Medulla oblongata (tissue), 1 donor: ENCODE results near the gene RIC8A.
"Not testable (repeated sequence)": the region's sequence is repeated elsewhere in the genome, so short reads cannot be mapped to it uniquely, and the experiment has no call there.

Experiments used
- DNase-seq: peaks from one replicate; pipeline ENCODE4 v3.0.0-alpha.2; 2015; ENCODE audit errors: extremely low spot score

Gene RIC8A

DNA sequence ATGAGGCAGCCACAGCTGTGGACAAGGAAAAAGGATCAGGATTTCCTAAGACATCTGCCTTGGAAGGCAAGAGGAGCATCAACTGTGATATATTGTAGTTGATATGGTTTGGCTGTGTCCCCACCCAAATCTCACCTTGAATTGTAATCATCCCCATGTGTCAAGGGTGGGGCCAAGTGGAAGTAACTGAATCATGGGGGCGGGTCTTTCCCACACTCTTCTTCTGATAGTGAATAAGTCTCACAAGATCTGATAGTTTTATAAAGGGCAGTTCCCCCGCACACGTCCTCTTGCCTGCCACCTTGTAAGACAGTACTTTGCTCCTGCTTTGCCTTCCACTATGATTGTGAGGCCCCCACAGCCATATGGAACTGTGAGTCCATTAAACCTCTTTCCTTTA, 10.2 kb downstream of the RIC8A start:
- DNase-seq = no peak

DNA sequence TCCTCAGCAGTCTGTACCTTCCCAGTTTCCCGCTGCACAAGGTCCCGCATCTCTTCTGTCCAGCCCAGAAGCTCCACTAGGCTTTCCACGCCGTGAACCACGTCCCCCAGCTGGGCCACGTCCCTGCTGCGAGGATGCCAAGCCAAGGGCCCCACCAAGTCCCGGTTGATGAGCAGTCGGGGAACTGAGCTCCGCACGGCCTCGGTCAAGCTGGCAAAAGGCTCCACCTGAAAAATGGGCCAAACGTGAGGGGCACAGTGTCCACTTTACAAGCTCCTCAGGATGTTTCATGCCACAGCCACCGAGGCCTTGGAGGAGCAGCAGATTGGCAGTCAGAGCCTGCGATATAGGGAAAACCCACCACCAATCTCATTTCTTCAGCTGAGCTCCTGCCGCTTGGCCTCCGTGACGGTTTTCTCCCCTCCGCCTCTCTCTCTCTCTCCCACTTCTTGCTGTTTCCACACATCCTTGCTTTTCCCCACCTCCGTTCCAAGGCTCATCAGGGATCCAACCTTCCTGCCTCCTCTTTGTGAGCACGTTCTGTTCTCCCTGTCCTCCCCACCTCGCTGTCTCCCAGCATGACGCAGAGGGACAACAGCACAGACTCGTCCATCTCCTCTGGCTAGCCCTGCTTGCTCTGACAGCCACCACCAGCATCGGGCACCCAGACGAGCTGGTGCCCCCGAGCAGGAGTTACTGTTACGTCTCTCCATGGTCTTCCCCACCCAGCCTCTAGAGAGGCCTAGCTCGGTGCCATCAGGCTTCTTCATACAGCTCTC, 11.5 kb downstream of the RIC8A start:
- no peak for DNase-seq

DNA sequence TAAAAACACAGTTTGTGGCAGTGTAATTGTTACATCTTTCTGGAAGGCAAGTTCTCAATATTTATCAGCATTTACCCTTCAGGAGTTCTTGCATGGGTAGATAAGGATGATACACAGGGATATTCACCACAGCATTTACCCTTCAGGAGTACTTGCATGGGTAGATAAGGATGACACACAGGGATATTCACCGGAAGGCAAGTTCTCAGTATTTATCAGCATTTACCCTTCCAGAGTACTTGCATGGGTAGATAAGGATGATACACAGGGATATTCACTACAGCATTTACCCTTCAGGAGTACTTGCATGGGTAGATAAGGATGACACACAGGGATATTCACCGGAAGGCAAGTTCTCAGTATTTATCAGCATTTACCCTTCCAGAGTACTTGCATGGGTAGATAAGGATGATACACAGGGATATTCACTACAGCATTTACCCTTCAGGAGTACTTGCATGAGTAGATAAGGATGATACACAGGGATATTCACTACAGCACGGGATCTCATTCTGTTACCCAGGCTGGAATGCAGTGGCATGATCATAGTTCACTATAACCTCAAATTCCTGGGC, 13.2 kb downstream of the RIC8A start:
- not testable (repeated sequence) for DNase-seq

DNA sequence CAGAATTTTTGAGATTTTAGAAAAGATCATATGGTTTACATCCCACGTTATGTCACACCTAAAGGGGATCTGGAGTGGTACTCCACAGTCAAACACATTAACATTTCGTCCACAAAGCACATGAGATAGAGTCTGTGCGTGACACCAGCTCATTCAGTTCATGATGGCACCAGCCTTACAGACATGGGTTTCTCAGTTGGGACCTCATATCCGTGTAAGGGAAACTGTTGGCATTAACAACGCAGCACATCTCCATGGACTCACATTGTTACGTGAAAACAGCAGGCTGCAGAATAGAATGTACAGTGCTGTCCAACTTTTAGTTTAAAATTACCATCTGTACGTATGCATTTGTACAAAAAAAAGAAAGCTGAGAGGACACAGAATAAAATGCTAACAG, 14.0 kb downstream of the RIC8A start:
- DNase-seq = no peak

DNA sequence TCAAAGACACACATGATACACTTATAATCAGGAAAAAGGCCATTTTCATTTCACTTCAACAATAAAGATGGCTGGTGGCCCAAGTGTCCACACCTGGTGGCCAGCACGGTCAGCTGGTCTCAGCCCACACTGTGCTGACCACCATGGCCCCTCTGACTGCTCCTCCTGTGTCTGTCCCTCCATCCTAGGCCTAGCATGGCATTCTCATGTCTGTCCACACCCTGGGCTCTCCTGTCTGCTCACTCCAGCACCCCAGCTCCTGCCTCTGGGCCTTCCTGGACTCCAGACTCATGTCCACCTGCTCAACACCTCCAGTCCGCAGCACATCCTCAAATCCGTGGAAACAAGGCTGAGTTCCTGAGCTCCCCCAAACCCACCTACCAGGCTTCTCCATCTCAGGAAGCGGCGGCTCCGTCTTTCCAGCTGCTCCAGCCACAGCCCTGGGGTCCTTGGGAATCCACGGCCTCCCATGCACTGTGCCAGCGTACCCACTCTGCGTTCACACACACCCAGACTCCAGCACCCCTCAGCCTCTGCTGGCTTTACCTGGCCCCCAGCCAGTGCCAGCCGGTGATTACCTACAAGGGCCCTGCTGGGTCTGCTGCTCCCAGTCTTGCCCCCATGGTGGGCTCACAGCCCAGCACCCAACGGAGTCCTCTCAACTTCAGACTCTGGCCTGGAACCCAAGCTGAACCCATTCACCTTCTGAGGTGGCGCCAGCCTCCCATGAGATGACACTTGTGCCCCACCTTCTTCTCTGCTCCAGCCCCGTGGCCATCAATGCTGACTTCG, 14.7 kb downstream of the RIC8A start:
- DNase-seq = no peak

DNA sequence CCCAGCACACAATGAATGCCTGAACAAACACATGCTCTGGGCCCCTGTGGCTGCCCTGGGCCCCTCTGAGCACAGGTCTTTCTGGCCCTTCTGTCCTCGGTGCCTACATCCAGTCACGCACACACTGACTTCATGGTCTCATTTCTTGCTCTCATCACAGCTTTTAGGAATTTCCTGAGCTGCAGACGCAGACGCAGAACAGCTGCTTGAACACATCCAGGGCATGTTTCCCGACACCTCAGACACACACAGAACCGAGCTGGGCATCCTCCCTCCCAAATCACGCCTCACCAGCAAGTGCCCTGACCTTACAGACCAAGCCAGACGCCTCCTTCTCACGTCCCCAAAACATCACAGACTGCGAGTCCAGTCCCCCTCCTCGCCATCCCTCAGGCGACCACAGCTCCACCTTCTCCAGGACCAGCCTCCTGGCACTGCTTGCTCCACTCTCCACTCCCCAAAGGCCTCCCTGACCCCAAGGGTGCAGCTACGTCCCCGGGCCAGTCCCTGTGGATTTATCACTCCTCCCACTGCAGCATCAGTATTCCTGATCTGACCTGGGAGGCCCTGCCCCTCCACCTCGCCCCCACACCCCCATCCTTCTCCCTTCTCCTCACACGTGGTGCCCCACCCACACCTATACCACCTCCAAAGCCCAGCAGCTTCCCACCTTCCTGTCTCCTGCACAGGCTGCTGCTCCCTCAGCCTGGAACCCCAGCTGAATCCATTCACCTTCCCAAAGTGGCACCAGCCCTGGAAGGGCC, 15.7 kb downstream of the RIC8A start:
- no peak for DNase-seq

DNA sequence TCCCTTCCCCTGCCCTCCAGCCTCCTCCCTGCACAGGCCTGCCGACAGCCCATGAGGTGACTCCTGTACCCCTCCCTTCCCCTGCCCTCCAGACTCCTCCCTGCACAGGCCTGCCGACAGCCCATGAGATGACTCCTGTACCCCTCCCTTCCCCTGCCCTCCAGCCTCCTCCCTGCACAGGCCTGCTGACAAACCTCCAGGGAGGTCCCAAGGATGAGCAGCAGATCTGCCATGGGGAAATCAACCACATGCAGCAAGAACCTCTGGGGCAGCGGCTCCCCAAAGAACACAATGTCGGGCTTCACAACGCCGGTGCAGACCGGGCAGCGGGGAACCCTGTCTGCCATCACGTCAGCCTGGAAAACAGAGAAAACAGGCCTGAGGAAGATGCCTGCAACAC, 16.4 kb downstream of the RIC8A start:
- no peak for DNase-seq

DNA sequence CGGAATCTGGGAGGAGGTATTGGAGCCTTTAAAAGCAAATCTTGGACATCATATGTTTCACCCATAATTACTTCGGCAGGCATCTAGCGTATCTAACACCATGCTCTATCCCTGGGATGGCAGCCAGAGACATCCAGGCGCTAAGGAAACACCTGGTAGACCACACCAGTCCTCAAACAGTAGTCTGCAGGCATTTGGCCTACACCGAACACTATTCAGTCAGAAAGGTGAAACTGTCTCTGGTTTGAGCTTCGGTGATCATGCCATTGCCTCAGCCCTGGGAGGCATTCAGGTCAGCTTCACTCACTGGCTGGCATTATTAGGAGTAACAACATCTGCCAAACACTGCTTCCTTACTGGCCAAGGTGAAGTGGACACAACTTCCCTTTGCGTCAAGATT, 16.9 kb downstream of the RIC8A start:
- no peak for DNase-seq

DNA sequence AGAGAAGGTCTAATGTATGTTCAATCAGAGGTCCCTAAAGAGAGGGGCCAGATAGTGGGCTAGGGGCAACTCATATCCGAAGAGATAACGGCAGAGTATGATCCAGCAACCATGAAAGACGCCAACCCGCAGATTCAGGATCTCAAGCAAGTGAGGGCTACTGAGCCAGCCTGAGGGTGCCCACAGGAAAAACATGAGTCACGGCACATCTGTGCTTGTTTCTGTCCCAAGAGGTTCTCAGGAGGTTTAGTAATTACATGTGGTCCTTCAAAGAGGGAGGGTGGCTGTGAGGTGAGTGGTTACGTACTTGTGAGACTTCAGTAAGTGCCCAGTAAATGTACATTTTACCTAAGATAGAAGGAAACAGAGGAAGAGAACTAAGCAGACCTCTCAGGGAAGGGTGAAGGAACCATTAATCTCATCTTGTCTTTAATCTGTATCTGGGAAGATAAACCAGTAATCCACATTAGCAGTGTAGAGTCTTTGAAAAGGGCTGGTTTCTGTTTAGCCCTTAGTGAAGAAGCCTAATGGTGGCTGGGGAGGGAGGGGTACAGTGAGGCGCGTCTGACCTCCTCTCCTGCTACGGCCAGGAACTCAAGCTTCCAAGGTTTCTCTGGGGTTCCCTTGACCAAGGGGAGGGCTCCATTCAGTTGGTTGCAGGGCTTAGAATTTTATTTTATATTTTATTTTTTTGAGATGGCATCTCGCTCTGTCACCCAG, 18.4 kb downstream of the RIC8A start:
- no peak for DNase-seq

DNA sequence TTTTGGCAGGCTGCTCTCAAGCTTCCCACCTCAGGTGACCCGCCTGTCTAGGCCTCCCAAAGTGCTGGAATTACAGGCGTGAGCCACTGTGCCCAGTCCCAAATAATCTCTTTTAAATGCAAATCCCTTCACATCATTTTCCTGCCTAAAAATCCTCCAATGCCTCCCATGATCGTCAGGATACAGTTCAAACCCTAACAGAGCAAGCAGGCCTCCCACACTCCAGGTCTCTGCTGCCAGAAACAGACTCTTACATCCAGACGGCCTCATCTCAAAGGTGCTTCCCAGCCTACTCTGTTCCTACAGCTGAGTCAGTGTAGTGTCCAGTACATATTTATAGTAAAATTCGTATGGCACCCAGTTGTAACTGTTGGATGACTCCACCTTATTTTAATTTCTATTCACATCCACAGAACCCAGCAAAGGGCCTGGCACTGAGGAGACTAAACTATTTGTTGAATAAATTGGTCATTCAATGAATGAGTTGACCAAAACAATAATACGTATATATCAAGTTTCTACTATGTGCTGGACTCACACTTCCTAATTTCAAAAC, 20.4 kb downstream of the RIC8A start:
- DNase-seq = no peak

DNA sequence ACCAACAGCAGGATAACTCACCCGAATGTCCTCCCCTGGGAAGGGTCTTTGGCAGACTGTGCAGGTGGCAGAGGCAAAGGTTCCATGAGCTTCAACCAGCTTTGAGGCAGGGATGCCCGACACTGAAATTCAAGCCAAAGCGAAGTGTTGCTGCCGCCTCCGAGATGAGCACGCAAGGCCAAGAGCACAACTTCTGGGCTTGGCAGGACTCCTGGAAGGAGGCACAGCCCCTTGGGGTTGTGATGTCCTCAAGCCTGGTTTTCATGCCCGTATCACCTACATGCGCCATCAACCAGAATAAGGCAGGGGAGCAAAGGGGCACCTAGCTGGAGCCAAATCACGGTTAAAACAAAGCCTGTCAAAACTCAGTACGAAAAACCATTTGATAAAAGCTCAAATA, 22.9 kb downstream of the RIC8A start:
- no peak for DNase-seq

DNA sequence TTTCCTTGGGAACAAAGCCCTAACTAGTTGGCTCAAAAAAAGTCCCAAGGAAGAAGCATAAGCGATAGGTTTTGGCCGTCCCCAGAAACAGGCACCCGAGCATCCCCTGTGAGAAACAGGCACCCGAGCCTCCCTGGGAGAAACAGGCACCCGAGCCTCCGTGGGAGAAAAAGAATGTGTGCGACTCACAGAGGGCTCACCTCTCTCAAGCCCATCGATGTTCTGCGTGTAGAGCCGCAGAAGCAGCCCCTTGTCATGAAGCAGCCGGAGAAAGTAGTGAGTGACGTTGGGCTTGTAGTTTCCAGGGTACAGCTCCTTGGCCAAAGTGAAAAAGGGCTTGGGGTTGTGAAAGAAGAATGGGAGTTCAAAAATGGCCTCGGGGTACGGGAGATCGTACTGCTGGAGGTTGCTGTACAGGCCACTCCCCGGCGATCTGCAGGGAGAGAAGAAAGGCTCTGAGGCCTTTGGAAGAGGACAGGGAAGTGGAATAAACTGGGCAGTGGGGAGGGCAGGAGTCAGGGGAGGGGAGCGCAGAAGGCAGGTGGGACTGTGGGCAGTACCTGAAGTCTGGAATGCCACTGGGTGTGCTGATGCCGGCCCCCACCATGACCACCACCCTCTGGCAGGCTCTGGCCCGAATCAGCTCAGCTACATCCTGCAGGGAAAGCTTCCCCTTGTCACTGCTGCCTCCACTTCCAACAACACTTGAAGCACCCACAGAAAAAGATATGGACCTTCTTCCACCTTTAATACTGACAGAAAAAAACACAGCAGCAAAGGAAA, 25.5 kb downstream of the RIC8A start:
- no peak for DNase-seq

DNA sequence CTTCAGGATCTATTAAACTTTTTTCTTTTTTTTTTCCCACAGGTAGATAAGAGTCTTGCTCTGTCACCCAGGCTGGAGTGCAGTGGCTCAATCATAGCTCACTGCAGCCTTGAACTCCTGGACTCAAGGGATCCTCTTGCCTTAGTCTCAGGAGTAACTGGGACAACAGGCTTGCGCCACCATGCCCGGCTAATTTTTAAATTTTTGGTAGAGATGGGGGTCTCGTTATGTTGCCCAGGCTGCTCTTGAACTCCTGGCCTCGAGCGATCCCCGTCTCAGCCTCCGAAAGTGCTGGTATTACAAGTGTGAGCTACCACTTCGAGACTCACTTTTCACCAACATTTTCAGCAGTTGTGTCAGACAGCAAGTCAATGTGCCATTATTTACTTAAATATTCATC, 27.7 kb downstream of the RIC8A start:
- no peak for DNase-seq

DNA sequence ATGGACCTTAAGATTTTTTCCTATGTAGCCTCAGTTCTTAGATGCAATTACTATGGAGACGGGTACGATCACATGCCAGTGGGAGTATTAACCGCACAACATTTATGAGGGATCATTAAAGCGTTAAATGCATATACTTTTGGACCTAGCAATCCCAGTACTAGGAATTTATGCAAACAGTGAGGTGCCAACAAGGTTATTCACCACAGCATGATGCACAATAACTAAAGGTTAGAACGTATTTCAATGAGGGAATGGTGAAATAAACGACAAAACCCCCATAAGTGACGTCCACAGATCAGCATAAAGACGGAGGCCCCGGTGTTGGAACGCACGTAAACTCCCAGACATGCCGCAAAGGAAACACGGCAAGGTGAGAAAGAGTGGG, 28.1 kb downstream of the RIC8A start:
- DNase-seq = peak; percentile 21

DNA sequence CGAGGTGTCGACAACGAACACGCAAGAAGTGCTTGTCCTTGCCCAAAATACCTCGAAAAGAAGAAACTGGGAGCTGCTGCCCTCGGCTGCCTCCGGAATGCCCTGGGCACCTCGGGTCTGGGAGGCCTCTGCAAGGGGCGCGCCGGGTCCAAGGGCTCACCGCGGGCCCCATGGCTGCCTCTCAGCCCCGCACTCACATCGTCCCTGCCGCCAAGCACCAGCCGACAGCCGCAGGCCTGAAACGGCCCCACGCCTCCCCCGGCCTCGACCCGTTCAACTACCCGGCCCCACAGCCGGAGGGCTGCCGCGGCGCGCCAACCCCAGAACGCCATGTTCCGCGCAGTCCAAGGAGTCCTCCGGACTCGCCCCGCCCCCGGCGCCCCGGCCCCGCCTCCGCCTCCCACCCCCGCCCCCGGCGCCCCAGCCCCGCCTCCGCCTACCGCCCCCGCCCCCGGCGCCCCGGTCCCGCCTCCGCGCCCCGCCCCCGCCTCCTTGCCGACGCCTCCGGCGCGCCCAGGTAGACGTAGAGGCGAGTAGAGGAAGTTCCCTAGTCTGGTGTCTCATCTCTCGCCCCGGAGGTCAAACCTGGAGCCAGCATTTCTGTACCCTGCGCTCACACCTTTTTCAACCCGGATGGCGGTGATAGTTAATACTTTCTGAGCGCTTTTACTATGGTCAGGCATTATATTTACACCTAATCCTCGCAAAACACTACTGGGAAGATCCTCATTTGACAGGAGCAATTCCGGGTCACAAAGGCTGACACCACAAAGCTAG, 28.7 kb downstream of the RIC8A start, which contains the start of gene SIRT3:
Gene SIRT3, minus strand, starts transcription at position 346 of the 777 bp plus-strand sequence. Its CDS starts 14 bp downstream, at position 332.
- DNase-seq = peak; percentile 71

DNA sequence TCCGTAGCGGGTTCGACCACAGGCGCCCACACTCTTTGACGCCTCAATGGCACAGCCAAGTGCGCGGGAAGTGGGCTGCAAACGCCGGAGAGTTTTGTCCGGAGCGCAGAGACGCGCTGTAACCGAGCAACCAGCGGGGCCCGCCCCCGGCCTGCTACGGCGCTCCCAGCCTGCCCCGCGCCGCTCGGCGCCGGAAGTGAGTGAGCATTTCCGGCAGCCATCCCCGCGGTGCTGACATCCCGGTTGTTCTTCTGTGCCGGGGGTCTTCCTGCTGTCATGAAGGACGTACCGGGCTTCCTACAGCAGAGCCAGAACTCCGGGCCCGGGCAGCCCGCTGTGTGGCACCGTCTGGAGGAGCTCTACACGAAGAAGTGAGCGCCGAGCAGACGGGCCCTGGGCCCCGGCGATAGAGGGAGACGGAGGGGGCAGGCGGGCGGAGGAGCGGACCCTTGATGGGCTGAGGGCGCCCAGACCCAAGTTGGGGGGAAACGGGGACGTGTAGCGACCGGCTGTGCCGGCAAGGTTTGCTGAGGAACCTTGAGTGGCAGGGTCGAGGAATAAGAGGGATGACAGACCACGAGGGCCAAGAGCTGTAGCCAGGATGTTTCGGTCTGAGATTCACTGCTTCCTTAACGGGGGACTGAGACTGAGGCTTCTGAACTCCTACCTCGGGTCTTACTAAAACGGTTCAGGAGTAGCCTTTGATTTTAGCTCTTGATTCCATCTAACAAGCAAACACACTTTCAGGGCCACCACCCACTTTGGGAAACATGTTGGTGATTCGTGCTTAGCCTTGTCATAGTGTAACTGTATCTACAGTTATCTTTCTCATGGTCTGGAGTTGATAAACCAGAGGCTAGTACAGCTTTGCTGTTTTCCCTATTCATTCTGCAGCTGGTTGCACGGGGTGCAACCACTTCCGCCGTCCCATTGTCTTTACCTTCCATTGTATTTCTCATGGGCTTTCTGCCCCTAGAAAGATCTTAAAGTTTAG, 29.6 kb downstream of the RIC8A start, which contains the start of gene PSMD13:
Gene PSMD13, plus strand, starts transcription at position 203 of the 994 bp plus-strand sequence. Its CDS starts 74 bp downstream, at position 277.
- DNase-seq = peak; percentile 81

DNA sequence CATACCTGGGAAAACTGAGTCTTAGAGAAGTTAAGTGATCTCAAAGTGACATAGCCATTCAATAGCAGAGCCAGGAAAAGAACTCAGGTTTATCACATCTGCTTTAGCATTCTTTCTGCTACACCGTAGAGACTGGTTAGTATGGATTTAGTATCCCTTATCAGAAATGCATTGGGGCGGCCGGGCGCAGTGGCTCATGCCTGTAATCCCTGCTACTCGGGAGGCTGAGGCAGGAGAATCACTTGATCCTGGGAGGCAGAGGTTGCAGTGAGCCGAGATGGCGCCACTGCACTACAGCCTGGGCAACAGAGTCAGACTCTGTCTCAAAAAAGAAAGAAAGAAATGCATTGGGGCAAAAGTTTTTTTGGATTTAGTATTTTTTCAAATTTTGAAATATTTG, 30.8 kb downstream of the RIC8A start:
- not testable (repeated sequence) for DNase-seq

DNA sequence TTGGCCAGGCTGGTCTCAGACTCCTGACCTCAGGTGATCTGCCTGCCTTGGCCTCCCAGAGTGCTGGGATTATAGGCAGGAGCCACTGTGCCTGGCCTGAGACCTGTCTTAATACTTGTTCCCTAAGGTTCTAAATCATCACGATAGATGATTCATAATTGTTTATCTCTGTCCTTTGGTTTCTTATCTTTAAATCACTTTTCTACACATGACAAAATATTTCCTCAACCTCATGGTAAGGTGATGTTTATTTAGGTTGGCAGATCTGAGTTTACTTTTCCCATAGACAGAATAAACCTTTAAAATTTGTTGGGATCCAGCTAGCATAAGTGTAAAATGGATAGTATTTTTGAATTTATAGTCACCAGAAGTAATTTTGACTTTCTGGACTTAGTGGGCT, 32.8 kb downstream of the RIC8A start:
- no peak for DNase-seq
